SU-DHL-6 (cell line): Measurements from ENCODE around the gene SOCS2.

Source experiments
- EZH2phosphoT487 ChIP-seq: fragments of 200-600 bp; sonication (generic), shearing (Covaris generic); conservative IDR thresholded peaks from 2 replicates; pipeline ENCODE4 v1.6.1; 2018; ENCODE audit warnings: mild to moderate bottlenecking, antibody characterized with exemption, low read length, moderate library complexity, mixed read lengths
- TF ChIP-seq, protein P1 (sequence below): fragments of 200-600 bp; sonication (generic); IDR thresholded peaks from one replicate; pipeline ENCODE4 v1.5.1; 2017; ENCODE audit warnings: antibody characterized with exemption, mild to moderate bottlenecking, low read length, moderate library complexity; ENCODE audit not compliant: insufficient read depth, poor library complexity, severe bottlenecking

DNA sequence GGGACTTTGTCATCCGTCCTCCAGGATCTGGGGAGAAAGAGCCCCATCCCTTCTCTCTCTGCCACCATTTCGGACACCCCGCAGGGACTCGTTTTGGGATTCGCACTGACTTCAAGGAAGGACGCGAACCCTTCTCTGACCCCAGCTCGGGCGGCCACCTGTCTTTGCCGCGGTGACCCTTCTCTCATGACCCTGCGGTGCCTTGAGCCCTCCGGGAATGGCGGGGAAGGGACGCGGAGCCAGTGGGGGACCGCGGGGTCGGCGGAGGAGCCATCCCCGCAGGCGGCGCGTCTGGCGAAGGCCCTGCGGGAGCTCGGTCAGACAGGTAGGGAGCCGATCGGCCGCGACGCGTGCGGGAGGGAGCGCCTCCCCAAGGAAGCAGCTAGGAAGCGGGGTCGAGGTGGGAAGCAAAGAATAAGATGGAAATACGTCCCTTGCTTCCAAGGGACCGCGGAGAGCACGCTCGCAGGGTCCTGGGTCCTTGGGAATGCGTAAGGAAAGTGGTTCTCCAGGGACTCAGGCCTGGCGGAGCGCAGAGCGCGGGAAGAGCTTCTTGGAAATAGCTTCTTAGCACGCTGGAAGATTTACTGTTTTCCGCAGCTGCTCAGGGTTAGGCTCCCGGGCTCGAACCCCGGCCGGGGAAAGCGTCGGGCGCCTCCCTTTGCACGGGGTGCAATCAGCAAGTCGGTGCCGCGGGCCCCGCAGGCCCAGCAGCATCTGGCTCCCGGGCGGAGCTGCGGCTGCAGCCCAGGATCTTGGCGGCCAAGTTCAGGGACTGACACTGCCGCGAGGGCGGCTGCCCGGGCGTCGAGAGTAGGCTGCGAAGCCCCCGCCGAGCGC lies 457 bp downstream of the SOCS2 start:
- no peak for TF ChIP-seq EZH2phosphoT487
- TF ChIP-seq, protein P1, sequence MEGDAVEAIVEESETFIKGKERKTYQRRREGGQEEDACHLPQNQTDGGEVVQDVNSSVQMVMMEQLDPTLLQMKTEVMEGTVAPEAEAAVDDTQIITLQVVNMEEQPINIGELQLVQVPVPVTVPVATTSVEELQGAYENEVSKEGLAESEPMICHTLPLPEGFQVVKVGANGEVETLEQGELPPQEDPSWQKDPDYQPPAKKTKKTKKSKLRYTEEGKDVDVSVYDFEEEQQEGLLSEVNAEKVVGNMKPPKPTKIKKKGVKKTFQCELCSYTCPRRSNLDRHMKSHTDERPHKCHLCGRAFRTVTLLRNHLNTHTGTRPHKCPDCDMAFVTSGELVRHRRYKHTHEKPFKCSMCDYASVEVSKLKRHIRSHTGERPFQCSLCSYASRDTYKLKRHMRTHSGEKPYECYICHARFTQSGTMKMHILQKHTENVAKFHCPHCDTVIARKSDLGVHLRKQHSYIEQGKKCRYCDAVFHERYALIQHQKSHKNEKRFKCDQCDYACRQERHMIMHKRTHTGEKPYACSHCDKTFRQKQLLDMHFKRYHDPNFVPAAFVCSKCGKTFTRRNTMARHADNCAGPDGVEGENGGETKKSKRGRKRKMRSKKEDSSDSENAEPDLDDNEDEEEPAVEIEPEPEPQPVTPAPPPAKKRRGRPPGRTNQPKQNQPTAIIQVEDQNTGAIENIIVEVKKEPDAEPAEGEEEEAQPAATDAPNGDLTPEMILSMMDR = no peak
